ENCODE measurements around the gene SHISAL1. TPM values are rescaled to one million over a fixed set of nuclear protein-coding genes. Genes with fewer than 3 reads are reported as not detected.
A peak's percentile ranks its signal among the peaks of the same experiment; 100 is the strongest.

SHISAL1 gene
- total RNA-seq, 1 experiment from 2014 or later = 2.9 TPM

- H2AK5ac ChIP-seq (ENCODE audit: insufficient read length, low read length) = no peak overlapping the region
- no peak overlapping the region for H3K56ac ChIP-seq (ENCODE audit: insufficient read length, low read depth, low read length)
- no peaks in the 10 kb centered on the region for H3K23me2 ChIP-seq (ENCODE audit: insufficient read length, low read depth, low read length, poor library complexity, severe bottlenecking)
- H3K9ac ChIP-seq (ENCODE audit: extremely low read depth, insufficient read length, low read length) = no peak overlapping the region
- H4K8ac ChIP-seq (replicated peaks; ENCODE audit: insufficient read length, low read depth, low read length) = no peak overlapping the region
- no peaks in the 10 kb centered on the region for H3K27me3 ChIP-seq (ENCODE audit: insufficient read depth, low read length)
- no peak overlapping the region for H4K91ac ChIP-seq (ENCODE audit: insufficient read length, low read depth, low read length)
- Mint-ChIP-seq H3K4me1 (peaks cover 12 to 23% of the 10 kb centered on the region in 2 experiments), H3K36me3 (ENCODE audit: insufficient read depth in 1 of 3, low read depth in 3 of 3) (no peaks in the 10 kb centered on the region), H3K4me3 (no peak overlapping the region), H3K27me3 (ENCODE audit: low read depth) (peaks cover 30% of the 10 kb centered on the region), H3K27ac (peak overlapping the region in 2 of 3 experiments; percentile 58 to 77; a peak in 1 of 7 replicates), H3K9me3 (no peaks in the 10 kb centered on the region; a peak in 1 of 5 replicates)
- no peak overlapping the region for H2BK5ac ChIP-seq (ENCODE audit: insufficient read length, low read length)
- no peak overlapping the region for H2BK12ac ChIP-seq (ENCODE audit: insufficient read length, low read depth, low read length)
- H3K4ac ChIP-seq (ENCODE audit: low read depth, low read length) = no peak overlapping the region
- H3K4me2 ChIP-seq (ENCODE audit: insufficient read depth, insufficient read length, low read length) = no peak overlapping the region
- no peak overlapping the region for H2BK15ac ChIP-seq (ENCODE audit: low read depth, low read length)
- H4K5ac ChIP-seq (ENCODE audit: insufficient read length, low read depth, low read length) = no peak overlapping the region
- H2BK120ac ChIP-seq (ENCODE audit: low read depth, low read length, poor library complexity, severe bottlenecking) = no peak overlapping the region
- no peak overlapping the region for H3K18ac ChIP-seq (ENCODE audit: insufficient read length, low read depth, low read length)
- H4K20me1 ChIP-seq (ENCODE audit: control insufficient read depth, insufficient read depth, insufficient read length) = no peaks in the 10 kb centered on the region
- DNase-seq = no peak
- H2BK20ac ChIP-seq (ENCODE audit: low read depth, low read length, poor library complexity, severe bottlenecking) = no peak overlapping the region
- H3K9me3 ChIP-seq (ENCODE audit: control insufficient read depth, low read depth, low read length) = no peaks in the 10 kb centered on the region
- H3T11ph ChIP-seq (ENCODE audit: low read length) = no peak overlapping the region
- no peaks in the 10 kb centered on the region for H3K4me1 ChIP-seq (ENCODE audit: insufficient read depth, low read length)
- H3K23ac ChIP-seq (ENCODE audit: insufficient read length, low read depth, low read length) = no peak overlapping the region
- WGBS (ENCODE audit: extremely low coverage, insufficient read length, low lambda C conversion rate) = no CpG with 5 or more reads among the region's 17 CpGs
- no peak overlapping the region for H3K27ac ChIP-seq (ENCODE audit: insufficient read length, low read depth, low read length)
- TF ChIP-seq, protein P1, sequence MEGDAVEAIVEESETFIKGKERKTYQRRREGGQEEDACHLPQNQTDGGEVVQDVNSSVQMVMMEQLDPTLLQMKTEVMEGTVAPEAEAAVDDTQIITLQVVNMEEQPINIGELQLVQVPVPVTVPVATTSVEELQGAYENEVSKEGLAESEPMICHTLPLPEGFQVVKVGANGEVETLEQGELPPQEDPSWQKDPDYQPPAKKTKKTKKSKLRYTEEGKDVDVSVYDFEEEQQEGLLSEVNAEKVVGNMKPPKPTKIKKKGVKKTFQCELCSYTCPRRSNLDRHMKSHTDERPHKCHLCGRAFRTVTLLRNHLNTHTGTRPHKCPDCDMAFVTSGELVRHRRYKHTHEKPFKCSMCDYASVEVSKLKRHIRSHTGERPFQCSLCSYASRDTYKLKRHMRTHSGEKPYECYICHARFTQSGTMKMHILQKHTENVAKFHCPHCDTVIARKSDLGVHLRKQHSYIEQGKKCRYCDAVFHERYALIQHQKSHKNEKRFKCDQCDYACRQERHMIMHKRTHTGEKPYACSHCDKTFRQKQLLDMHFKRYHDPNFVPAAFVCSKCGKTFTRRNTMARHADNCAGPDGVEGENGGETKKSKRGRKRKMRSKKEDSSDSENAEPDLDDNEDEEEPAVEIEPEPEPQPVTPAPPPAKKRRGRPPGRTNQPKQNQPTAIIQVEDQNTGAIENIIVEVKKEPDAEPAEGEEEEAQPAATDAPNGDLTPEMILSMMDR (conservative IDR thresholded peaks at IDR 0.05) = no peak
- H2AFZ ChIP-seq (ENCODE audit: low read length) = no peak overlapping the region
- H3K79me1 ChIP-seq (ENCODE audit: insufficient read depth, low read depth, low read length, poor library complexity, severe bottlenecking) = no peaks in the 10 kb centered on the region
- no peak overlapping the region for H3K14ac ChIP-seq (ENCODE audit: insufficient read depth, low read length)
- H3K79me2 ChIP-seq (ENCODE audit: insufficient read depth, low read length) = no peaks in the 10 kb centered on the region
These were observed 28.9 kb upstream of the SHISAL1 start for GRCh38 chr22:44341431-44342346.
